ENCODE results near the gene NMRK1.

Gene NMRK1

GRCh38 chr9:75054368-75055001 is 33.5 kb downstream of the NMRK1 start:
- DNase-seq: no peak

GRCh38 chr9:75053869-75054268 is 34.1 kb downstream of the NMRK1 start:
- DNase-seq: no peak

- DNase-seq: no peak
Measured at GRCh38 chr9:75051285-75051684, 36.7 kb downstream of the NMRK1 start.

- DNase-seq: no peak
Measured at GRCh38 chr9:75047506-75047905, 40.4 kb downstream of the NMRK1 start.

- no peak for DNase-seq
Measured at GRCh38 chr9:75046725-75047345, 41.1 kb downstream of the NMRK1 start.

- no peak for DNase-seq
Measured at GRCh38 chr9:75041041-75041440, 46.9 kb downstream of the NMRK1 start.

- no peak for DNase-seq
Measured at GRCh38 chr9:75039801-75040200, 48.2 kb downstream of the NMRK1 start.

- DNase-seq: no peak
Measured at GRCh38 chr9:75039009-75039408, 48.9 kb downstream of the NMRK1 start.

- DNase-seq: no peak
Measured at GRCh38 chr9:75036793-75037192, 51.2 kb downstream of the NMRK1 start.

- no peak for DNase-seq
Measured at GRCh38 chr9:75033791-75034473, 54.0 kb downstream of the NMRK1 start.

- no peak for DNase-seq
Measured at GRCh38 chr9:75027187-75028107, 60.5 kb downstream of the NMRK1 start.

GRCh38 chr9:75023846-75024245 is 64.1 kb downstream of the NMRK1 start:
- DNase-seq: no peak

- no peak for DNase-seq
Measured at GRCh38 chr9:75019654-75020053, 68.3 kb downstream of the NMRK1 start.

- no peak for DNase-seq
Measured at GRCh38 chr9:75019022-75019421, 68.9 kb downstream of the NMRK1 start.

- no peak for DNase-seq
Measured at GRCh38 chr9:75017378-75017777, 70.6 kb downstream of the NMRK1 start.

- no peak for DNase-seq
Measured at GRCh38 chr9:75013735-75014134, 74.2 kb downstream of the NMRK1 start.

Data from activated T-cell treated with anti-CD3 and anti-CD28 coated beads, Interleukin-2, amount 50 U/mL, for 1 hour (primary cell).